ENCODE results near the gene VPS35L. TPM values are rescaled to one million over a fixed set of nuclear protein-coding genes. Genes with fewer than 3 reads are reported as not detected.

VPS35L gene
- total RNA-seq, 1 donor from 2014 or later = 45.9 TPM

- no peaks in the 10 kb centered on the region for H3K27me3 ChIP-seq (ENCODE audit: low read depth)
- ATAC-seq = no peak
These were observed 182.0 kb downstream of the VPS35L start for GRCh38 chr16:19737306-19738038.

GRCh38 chr16:19741354-19741753 is 185.9 kb downstream of the VPS35L start:
- Histone ChIP-seq H3K4me1 (no peaks in the 10 kb centered on the region), H3K36me3 (peaks cover 3% of the 10 kb centered on the region), H3K4me3 (no peak overlapping the region), H3K9me3 (no peaks in the 10 kb centered on the region), H3K27me3 (ENCODE audit: low read depth) (no peaks in the 10 kb centered on the region), H3K27ac (no peak overlapping the region)
- no peak for TF ChIP-seq CTCF (IDR thresholded peaks at IDR 0.05)
- DNase-seq (no peak), ATAC-seq (no peak)
- intact Hi-C loops (cut with DNase I) = no loop called here

More at GRCh38 chr16:19737306-19738038, 182.0 kb downstream of the VPS35L start:
- no peak for TF ChIP-seq CTCF (IDR thresholded peaks at IDR 0.05)
- Histone ChIP-seq H3K9me3 (no peaks in the 10 kb centered on the region), H3K27ac (no peak overlapping the region), H3K36me3 (peaks cover 15% of the 10 kb centered on the region), H3K4me3 (no peak overlapping the region), H3K4me1 (no peaks in the 10 kb centered on the region)
- DNase-seq = no peak
- intact Hi-C loops (cut with DNase I) = no loop called here

- Histone ChIP-seq H3K4me3 (no peak overlapping the region), H3K4me1 (no peaks in the 10 kb centered on the region), H3K27ac (no peak overlapping the region), H3K36me3 (peaks cover 3% of the 10 kb centered on the region), H3K9me3 (no peaks in the 10 kb centered on the region), H3K27me3 (ENCODE audit: low read depth) (no peaks in the 10 kb centered on the region)
- intact Hi-C loops (cut with DNase I) = no loop called here
- DNase-seq (no peak), ATAC-seq (no peak)
- TF ChIP-seq CTCF (IDR thresholded peaks at IDR 0.05) = no peak
These were observed 188.3 kb downstream of the VPS35L start for GRCh38 chr16:19743816-19744159.

- intact Hi-C loops (cut with DNase I) = no loop called here
- DNase-seq (no peak), ATAC-seq (no peak)
- H3K4me1 ChIP-seq = no peaks in the 10 kb centered on the region
- H3K4me3 ChIP-seq = no peak overlapping the region
- H3K27ac ChIP-seq = no peak overlapping the region
- no peaks in the 10 kb centered on the region for H3K9me3 ChIP-seq
- no peak for TF ChIP-seq CTCF (IDR thresholded peaks at IDR 0.05)
- H3K27me3 ChIP-seq (ENCODE audit: low read depth) = no peaks in the 10 kb centered on the region
- peaks cover 3% of the 10 kb centered on the region for H3K36me3 ChIP-seq
These were observed 189.2 kb downstream of the VPS35L start for GRCh38 chr16:19744670-19745069.

GRCh38 chr16:19745286-19746010 is 189.9 kb downstream of the VPS35L start:
- no peak overlapping the region for H3K27ac ChIP-seq
- no peak for TF ChIP-seq CTCF (IDR thresholded peaks at IDR 0.05)
- intact Hi-C loops (cut with DNase I) = no loop called here
- no peak overlapping the region for H3K4me3 ChIP-seq
- ATAC-seq = no peak
- no peaks in the 10 kb centered on the region for H3K27me3 ChIP-seq (ENCODE audit: low read depth)
- H3K4me1 ChIP-seq = no peaks in the 10 kb centered on the region
- no peak for DNase-seq
- no peaks in the 10 kb centered on the region for H3K9me3 ChIP-seq
- peaks cover 3% of the 10 kb centered on the region for H3K36me3 ChIP-seq

Measured in lower lobe of right lung (tissue), 2 donors.